ENCODE data around the gene SNRNP35.
"Not testable (repeated sequence)": the region's sequence is repeated elsewhere in the genome, so short reads cannot be mapped to it uniquely, and the experiment has no call there.

DNA sequence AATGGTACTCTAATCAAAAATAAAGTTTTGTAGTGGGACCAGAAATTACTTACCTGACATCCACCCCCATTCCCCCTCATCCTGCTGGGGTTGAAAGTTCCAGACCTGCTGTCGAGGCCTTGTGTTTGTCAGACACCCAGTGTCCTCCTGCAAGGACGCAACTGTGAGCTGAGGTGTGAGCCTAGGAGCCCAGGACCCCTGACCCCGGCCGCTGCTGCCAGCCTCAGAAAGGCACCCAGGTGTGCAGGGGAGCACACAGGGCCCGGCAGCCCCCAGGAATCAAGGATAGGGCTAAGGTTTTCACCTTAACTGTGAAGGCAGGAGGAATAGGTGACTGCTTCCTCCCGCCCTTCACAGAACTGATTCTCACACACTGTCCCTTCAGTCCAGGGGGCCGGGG is 49.3 kb upstream of the SNRNP35 start:
- TF ChIP-seq CTCF, POLR2A (IDR thresholded peaks at IDR 0.05): not testable (repeated sequence)

Measured in body of pancreas (tissue), 4 donors.